Uterus (tissue), 2 donors: ENCODE results near the gene ID3.

Experiments used
- CTCF ChIP-seq, 4 experiments: fragments of 200-600 bp in 2 of 4; fragments of 450-650 bp in 2 of 4; sonication (generic) in 2 of 4; IDR thresholded peaks; one replicate each; pipeline ENCODE4 v1.5.1; 2016 to 2019; ENCODE audit warnings: antibody characterized with exemption in 4 of 4, mild to moderate bottlenecking in 2 of 4, moderate library complexity in 1 of 4
- POLR2A ChIP-seq, 2 donors: fragments of 450-650 bp; IDR thresholded peaks; one replicate each; pipeline ENCODE4 v1.6.1; 2016; ENCODE audit warnings: antibody characterized with exemption in 2 of 2, mild to moderate bottlenecking in 1 of 2, moderate library complexity in 1 of 2

GRCh38 chr1:23559136-23559984 is at the start of gene ID3:
- TF ChIP-seq CTCF (IDR thresholded peaks at IDR 0.05) = peak in 2 of 4 experiments; percentile 14 to 37
- peak; percentile 93 to 99 for TF ChIP-seq POLR2A (IDR thresholded peaks at IDR 0.05)
